HepG2 (cell line): ENCODE results near the gene AGMO. TPM values are rescaled to one million over a fixed set of nuclear protein-coding genes. Genes with fewer than 3 reads are reported as not detected.

Experiments
- ATAC-seq: fragments of 200-7000 bp; cut with Tn5 transposase; 3 replicates; pipeline ENCODE4 v1.9.1; 2020; ENCODE audit warnings: mild to moderate bottlenecking, moderate library complexity
- BruUV-seq: library from RNA; stranded (reverse); fragments of 400-500 nt; replicated peaks from 2 replicates; lab custom pipeline; 2021; lab: Mats Ljungman, UMichigan
- CTCF ChIA-PET: fragments of 300-600 bp; formaldehyde crosslinking; extraction: SDS; loops from one replicate; lab custom pipeline; 2021; ENCODE audit warnings: low total read pairs, inconsistent platforms, low intra/inter-chr PET ratio; lab: Yijun Ruan, JAX
- POLR2A ChIA-PET: fragments of 350-600 bp; sonication (Branson Sonifier 250); formaldehyde crosslinking; loops from one replicate; lab custom pipeline; 2020; ENCODE audit warnings: antibody characterized with exemption, inconsistent platforms; lab: Yijun Ruan, JAX
- DNase-seq: peaks from one replicate; pipeline ENCODE4 v3.0.0-alpha.2; 2015; ENCODE audit warnings: low spot score
- FAIRE-seq: peaks from 3 replicates; lab custom pipeline; 2011; peaks lifted over from hg19 to GRCh38; lab: Jason Lieb, UNC
- H2AFZ ChIP-seq: one replicate; pipeline ENCODE4 v1.6.1; 2011; ENCODE audit warnings: low read length, inconsistent platforms
- H3K27ac ChIP-seq: fragments of 300-600 bp; 3 replicates; pipeline ENCODE4 v1.8.0; 2011; ENCODE audit warnings: mixed run types, mild to moderate bottlenecking, mixed read lengths, low read length, inconsistent platforms; ENCODE audit not compliant: insufficient read depth; ENCODE audit errors: extremely low read length
- H3K27me3 ChIP-seq, 2 experiments: fragments of 200-600 bp in 1 of 2; 2 replicates in 1 of 2; 3 replicates in 1 of 2; pipeline versions ENCODE4 v1.6.0 to v1.8.0; 2011; ENCODE audit warnings: low read length in 2 of 2, mild to moderate bottlenecking in 2 of 2, moderate library complexity in 2 of 2, inconsistent platforms in 1 of 2; ENCODE audit not compliant: insufficient read depth in 2 of 2, control insufficient read depth in 1 of 2
- H3K36me3 ChIP-seq, 2 experiments: fragments of 200-600 bp in 1 of 2; replicated peaks in 1 of 2; 2 replicates in 1 of 2; 3 replicates in 1 of 2; pipeline versions ENCODE4 v1.5.1 to v1.8.0; 2011; ENCODE audit warnings: low read length in 2 of 2, inconsistent platforms in 1 of 2; ENCODE audit not compliant: insufficient read depth in 2 of 2, control insufficient read depth in 1 of 2
- H3K4me1 ChIP-seq: 2 replicates; pipeline ENCODE4 v1.5.1; 2012; ENCODE audit warnings: low read length, inconsistent platforms; ENCODE audit not compliant: insufficient read depth
- H3K4me2 ChIP-seq: 2 replicates; pipeline ENCODE4 v1.6.0; 2011; ENCODE audit warnings: low read depth, low read length, inconsistent platforms
- H3K4me3 ChIP-seq, 3 experiments: fragments of 200-600 bp in 1 of 3; sonication (generic), shearing (Covaris generic) in 1 of 3; replicated peaks in 1 of 3; 2 replicates each; pipeline ENCODE4 v1.5.1; 2011 to 2016; ENCODE audit warnings: low read length in 3 of 3, inconsistent platforms in 2 of 3, low read depth in 2 of 3, mild to moderate bottlenecking in 2 of 3, control low read depth in 1 of 3, mixed read lengths in 1 of 3; ENCODE audit not compliant: insufficient read depth in 1 of 3
- H3K79me2 ChIP-seq: one replicate; pipeline ENCODE4 v1.6.1; 2011; ENCODE audit warnings: low read length, inconsistent platforms; ENCODE audit not compliant: insufficient read depth
- H3K9ac ChIP-seq: 2 replicates; pipeline ENCODE4 v1.6.0; 2011; ENCODE audit warnings: mild to moderate bottlenecking, low read depth, low read length, inconsistent platforms; ENCODE audit not compliant: insufficient read depth
- H3K9me3 ChIP-seq: 2 replicates; pipeline ENCODE4 v1.5.1; 2012; ENCODE audit warnings: mild to moderate bottlenecking, low read length
- H4K20me1 ChIP-seq: 2 replicates; pipeline ENCODE4 v1.6.0; 2011; ENCODE audit warnings: inconsistent platforms, mild to moderate bottlenecking, low read length, moderate library complexity; ENCODE audit not compliant: insufficient read depth
- GABPA ChIP-seq, 2 experiments: IDR thresholded peaks; 2 replicates each; pipeline ENCODE4 v1.6.1; 2011 to 2016; ENCODE audit warnings: low read depth in 2 of 2, low read length in 1 of 2, missing biosample characterization in 1 of 2, missing genetic modification characterization in 1 of 2
- HNF4A ChIP-seq: sonication (generic); formaldehyde crosslinking; IDR thresholded peaks from 2 replicates; pipeline ENCODE4 v1.4.0; 2020; ENCODE audit warnings: missing genetic modification reagents
- HNF4G ChIP-seq, 2 experiments: sonication (generic) in 1 of 2; formaldehyde crosslinking in 1 of 2; IDR thresholded peaks; 2 replicates each; pipeline versions ENCODE4 v1.4.0 to v1.6.1; 2011 to 2020; ENCODE audit warnings: borderline replicate concordance in 2 of 2, low read depth in 2 of 2, mild to moderate bottlenecking in 2 of 2, low read length in 1 of 2, missing genetic modification reagents in 1 of 2, moderate library complexity in 1 of 2
- KAT8 ChIP-seq: IDR thresholded peaks from 2 replicates; pipeline ENCODE4 v1.6.1; 2016; ENCODE audit warnings: missing genetic modification reagents, missing compliant biosample characterization
- MAFF ChIP-seq: IDR thresholded peaks from 2 replicates; pipeline ENCODE4 v1.6.1; 2011; ENCODE audit warnings: low read depth, low read length, improper control_type of control experiment
- NR2F2 ChIP-seq: IDR thresholded peaks from 2 replicates; pipeline ENCODE4 v1.6.1; 2012; ENCODE audit warnings: low read depth, inconsistent platforms, borderline replicate concordance
- PPARG ChIP-seq: conservative IDR thresholded peaks from 2 replicates; pipeline ENCODE4 v1.6.1; 2016; ENCODE audit warnings: missing biosample characterization, missing genetic modification reagents
- SMARCE1 ChIP-seq: fragments of 450-650 bp; IDR thresholded peaks from 2 replicates; pipeline ENCODE4 v1.6.1; 2017; ENCODE audit warnings: borderline replicate concordance
- SOX5 ChIP-seq: IDR thresholded peaks from 2 replicates; pipeline ENCODE4 v1.6.1; 2016; ENCODE audit warnings: borderline replicate concordance
- SSRP1 ChIP-seq: IDR thresholded peaks from 2 replicates; pipeline ENCODE4 v1.6.1; 2016; ENCODE audit warnings: control low read depth
- TBP ChIP-seq: sonication (generic); formaldehyde crosslinking; IDR thresholded peaks from 2 replicates; pipeline ENCODE4 v1.5.0; 2020; ENCODE audit warnings: missing genetic modification reagents
- THAP11 ChIP-seq: IDR thresholded peaks from 2 replicates; pipeline ENCODE4 v1.6.1; 2016; ENCODE audit warnings: missing biosample characterization, missing genetic modification reagents
- TSC22D2 ChIP-seq: sonication (generic); formaldehyde crosslinking; IDR thresholded peaks from 2 replicates; pipeline ENCODE4 v1.5.1; 2020; ENCODE audit warnings: missing genetic modification reagents, mild to moderate bottlenecking, borderline replicate concordance
- WIZ ChIP-seq: sonication (generic); formaldehyde crosslinking; IDR thresholded peaks from 2 replicates; pipeline ENCODE4 v1.5.1; 2020; ENCODE audit warnings: mild to moderate bottlenecking, missing genetic modification reagents
- XRCC5 ChIP-seq: fragments of 200-400 bp; formaldehyde crosslinking; optimal IDR thresholded peaks from 2 replicates; pipeline ENCODE3; 2017; ENCODE audit warnings: mild to moderate bottlenecking, low read length
- ZBTB33 ChIP-seq: sonication (generic); formaldehyde crosslinking; IDR thresholded peaks from 2 replicates; pipeline ENCODE4 v1.4.0; 2020; ENCODE audit warnings: missing genetic modification reagents
- ZFAT ChIP-seq: sonication (generic); formaldehyde crosslinking; conservative IDR thresholded peaks from 2 replicates; pipeline ENCODE4 v1.8.1; 2023; ENCODE audit warnings: missing genetic modification reagents, inconsistent platforms
- ZNF232 ChIP-seq: sonication (generic); formaldehyde crosslinking; IDR thresholded peaks from 2 replicates; pipeline ENCODE4 v1.4.0; 2020; ENCODE audit warnings: missing genetic modification reagents, borderline replicate concordance
- ZNF367 ChIP-seq: sonication (generic); formaldehyde crosslinking; IDR thresholded peaks from 2 replicates; pipeline ENCODE4 v1.4.0; 2020; ENCODE audit warnings: missing genetic modification reagents, borderline replicate concordance
- WGBS: methylation state at CpG from one replicate; pipeline ENCODE4 v1.1.6; 2017; ENCODE audit warnings: low lambda C conversion rate; 5-methylcytosine and 5-hydroxymethylcytosine counted together
- in situ Hi-C: cut with HindIII; loops from 2 replicates; pipeline ENCODE4 v1.10.0; 2017; ENCODE audit warnings: low pct_unique_long_range_greater_than_20kb; ENCODE audit not compliant: extremely low pct_ligation_motif_present
- intact Hi-C: fragments of 100-400 bp; cut with micrococcal nuclease; formaldehyde crosslinking; loops from one replicate; pipeline ENCODE4 v1.10.0; 2022; ENCODE audit not compliant: unreplicated experiment
- polyA plus RNA-seq, 8 experiments: library from polyadenylated mRNA; depleted of rRNA in 3 of 8; stranded (reverse) in 7 of 8; unstranded in 1 of 8; fragments of >200 nt; fragmentation: Illumina TruSeq in 4 of 8; extraction: Trizol in 4 of 8; gene quantifications; 2 replicates each; pipeline versions ENCODE4 v1.2.1 to v1.2.3, GENCODE V29; 2011 to 2016; ENCODE audit warnings: low read depth in 4 of 8, missing spikeins in 1 of 8, mixed read lengths in 1 of 8; ENCODE audit not compliant: insufficient read depth in 1 of 8
- total RNA-seq, 5 experiments: library from RNA; depleted of rRNA; stranded (reverse); fragments of >200 nt; fragmentation: Illumina TruSeq; extraction: Trizol; gene quantifications; 2 replicates each; pipeline ENCODE4 v1.2.3, GENCODE V29; 2016; ENCODE audit warnings: low read depth in 1 of 5

The AGMO gene
- total and polyA plus RNA-seq, 2 of the 13 experiments (the other 11 are each of a cell fraction or from before 2014, with no cell fraction given): 0.22 to 0.50 TPM

- DNase-seq: no peak
- H3K9ac ChIP-seq: no peak overlapping the region
- H2AFZ ChIP-seq: no peak overlapping the region
- no peaks in the 10 kb centered on the region for H3K79me2 ChIP-seq
- TF ChIP-seq WIZ (CRISPR knock-in tag): no peak
- no peak for TF ChIP-seq TBP (CRISPR knock-in tag)
- no peak for TF ChIP-seq GABPA (IDR thresholded peaks at IDR 0.05; ENCODE audit: low read depth, low read length)
- no peak for TF ChIP-seq GABPA (CRISPR knock-in tag; IDR thresholded peaks at IDR 0.05; ENCODE audit: low read depth)
- TF ChIP-seq HNF4A: no peak
- no peaks in the 10 kb centered on the region for H3K36me3 ChIP-seq
- H3K27ac ChIP-seq: no peak overlapping the region
- H3K4me2 ChIP-seq: no peak overlapping the region
- no peaks in the 10 kb centered on the region for H3K27me3 ChIP-seq
- in situ Hi-C loops: no loop called here
- peaks cover 52% of the 10 kb centered on the region for H3K9me3 ChIP-seq
- 13% methylated on average over 5 of the region's 5 CpGs for WGBS
- CTCF ChIA-PET: no interaction called here
- ATAC-seq: no peak
- POLR2A ChIA-PET: no interaction called here
- FAIRE-seq: no peak
- intact Hi-C loops: no loop called here
- no TSS peak for BruUV-seq
- no peak overlapping the region for H3K4me3 ChIP-seq
- H4K20me1 ChIP-seq: no peaks in the 10 kb centered on the region
- no peaks in the 10 kb centered on the region for H3K4me1 ChIP-seq
Observed at GRCh38 chr7:15594461-15594860, 32.6 kb upstream of the AGMO start.

DNA sequence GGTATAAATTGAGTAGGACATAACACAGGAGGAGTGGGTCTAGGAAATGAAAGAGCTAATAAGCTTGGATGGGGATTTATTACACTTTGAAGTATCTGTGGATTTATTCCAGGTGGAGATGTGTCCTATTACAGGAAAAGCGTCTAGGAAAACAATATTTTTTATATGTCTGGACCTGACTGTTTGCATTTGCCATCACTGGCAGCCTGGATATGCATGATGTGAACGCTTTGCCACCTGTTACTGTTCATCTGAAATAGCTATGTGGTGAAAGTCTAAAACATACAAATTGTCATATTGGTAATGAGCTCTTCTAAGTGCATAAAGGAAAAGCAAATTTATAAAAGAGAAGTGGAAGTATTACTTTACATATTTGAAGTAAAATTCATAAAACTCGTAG is 31.6 kb upstream of the AGMO start:
- FAIRE-seq (no peak), DNase-seq (no peak), ATAC-seq (no peak)
- in situ Hi-C loops (no loop called here), intact Hi-C loops (no loop called here)
- WGBS: 0% methylated on average over 3 of the region's 3 CpGs
- H3K9me3 ChIP-seq: peaks cover 55% of the 10 kb centered on the region
- no peaks in the 10 kb centered on the region for H4K20me1 ChIP-seq
- no peaks in the 10 kb centered on the region for H3K79me2 ChIP-seq
- no peak overlapping the region for H3K4me3 ChIP-seq
- no peaks in the 10 kb centered on the region for H3K4me1 ChIP-seq
- H3K27me3 ChIP-seq: no peaks in the 10 kb centered on the region
- POLR2A ChIA-PET: no interaction called here
- no peak overlapping the region for H3K27ac ChIP-seq
- H2AFZ ChIP-seq: no peak overlapping the region
- H3K4me2 ChIP-seq: no peak overlapping the region
- H3K9ac ChIP-seq: no peak overlapping the region
- H3K36me3 ChIP-seq: no peaks in the 10 kb centered on the region
- BruUV-seq: no TSS peak
- CTCF ChIA-PET: no interaction called here
- TF ChIP-seq THAP11 (CRISPR knock-in tag): no peak
- no peak for TF ChIP-seq KAT8 (CRISPR knock-in tag)
- TF ChIP-seq SMARCE1: no peak
- TF ChIP-seq ZNF232: no peak
- no peak for TF ChIP-seq HNF4G (IDR thresholded peaks at IDR 0.05; ENCODE audit: borderline replicate concordance, low read depth, low read length)
- TF ChIP-seq HNF4G (CRISPR knock-in tag; IDR thresholded peaks at IDR 0.05; ENCODE audit: borderline replicate concordance, low read depth): no peak
- no peak for TF ChIP-seq PPARG (CRISPR knock-in tag)
- TF ChIP-seq MAFF: no peak
- TF ChIP-seq ZNF367 (CRISPR knock-in tag): no peak
- TF ChIP-seq ZBTB33 (CRISPR knock-in tag): no peak
- TF ChIP-seq ZFAT: no peak
- no peak for TF ChIP-seq SSRP1 (CRISPR knock-in tag)
- no peak for TF ChIP-seq SOX5 (CRISPR knock-in tag)
- TF ChIP-seq TSC22D2: no peak
- TF ChIP-seq XRCC5: no peak
- TF ChIP-seq NR2F2: no peak
